ENCODE results near the gene C9orf85. TPM values are rescaled to one million over a fixed set of nuclear protein-coding genes. Genes with fewer than 3 reads are reported as not detected.

The C9orf85 gene
- total and polyA plus RNA-seq, 3 donors from 2014 or later = 8.0 to 14.4 (median 11.8) TPM

DNA sequence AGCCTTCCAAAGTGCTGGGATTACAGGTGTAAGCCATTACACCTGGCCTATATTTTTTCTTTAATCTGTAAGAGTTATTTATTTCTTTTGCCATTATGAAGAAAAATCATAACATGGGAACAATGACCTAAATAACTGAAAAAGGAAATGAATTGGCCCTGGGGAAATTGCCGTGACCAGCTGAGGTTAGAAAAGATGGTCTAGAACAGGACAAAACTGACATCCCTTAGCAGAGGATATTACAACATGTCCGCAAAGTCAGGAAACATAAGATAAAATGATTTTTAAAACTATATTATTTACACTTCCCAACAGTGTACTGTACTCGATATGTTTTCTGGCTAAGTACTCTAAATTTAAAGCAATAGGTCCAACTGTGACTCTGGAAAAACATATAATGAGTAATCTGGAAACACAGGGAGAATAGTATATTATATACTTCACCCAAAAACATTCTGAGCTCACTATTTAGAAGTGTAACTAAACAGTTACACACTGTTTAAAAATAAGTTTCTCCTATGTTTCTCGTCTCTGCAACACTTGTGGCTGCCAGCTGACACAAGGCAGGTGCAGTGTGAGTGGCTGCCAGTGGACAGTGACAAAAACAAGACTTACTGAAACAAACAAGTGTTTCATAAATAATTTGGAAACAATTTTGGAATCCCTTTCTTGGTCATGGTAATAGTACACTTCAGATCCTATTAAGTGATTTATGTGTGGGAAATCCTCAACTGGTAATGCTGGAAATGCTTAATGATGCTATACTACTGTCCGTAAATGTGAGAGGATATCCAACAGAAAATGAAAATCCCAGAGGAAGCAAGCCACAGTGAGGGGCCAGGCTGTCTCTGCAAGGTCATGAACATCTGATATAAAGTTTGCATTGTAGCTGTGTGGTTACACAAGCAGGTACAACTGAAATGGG lies 69.1 kb downstream of the C9orf85 start:
- WGBS, 2 donors = 52 to 66% methylated on average over 5 of the region's 5 CpGs
- Histone ChIP-seq H3K4me1 (no peaks in the 10 kb centered on the region), H3K27me3 (no peaks in the 10 kb centered on the region), H3K9me3 (no peaks in the 10 kb centered on the region), H3K36me3 (ENCODE audit: low read depth, missing control alignments) (no peaks in the 10 kb centered on the region), H3K27ac (no peak overlapping the region), H3K4me3 (no peak overlapping the region)
- TF ChIP-seq POLR2A (IDR thresholded peaks at IDR 0.05) = no peak
- TF ChIP-seq, protein P1, sequence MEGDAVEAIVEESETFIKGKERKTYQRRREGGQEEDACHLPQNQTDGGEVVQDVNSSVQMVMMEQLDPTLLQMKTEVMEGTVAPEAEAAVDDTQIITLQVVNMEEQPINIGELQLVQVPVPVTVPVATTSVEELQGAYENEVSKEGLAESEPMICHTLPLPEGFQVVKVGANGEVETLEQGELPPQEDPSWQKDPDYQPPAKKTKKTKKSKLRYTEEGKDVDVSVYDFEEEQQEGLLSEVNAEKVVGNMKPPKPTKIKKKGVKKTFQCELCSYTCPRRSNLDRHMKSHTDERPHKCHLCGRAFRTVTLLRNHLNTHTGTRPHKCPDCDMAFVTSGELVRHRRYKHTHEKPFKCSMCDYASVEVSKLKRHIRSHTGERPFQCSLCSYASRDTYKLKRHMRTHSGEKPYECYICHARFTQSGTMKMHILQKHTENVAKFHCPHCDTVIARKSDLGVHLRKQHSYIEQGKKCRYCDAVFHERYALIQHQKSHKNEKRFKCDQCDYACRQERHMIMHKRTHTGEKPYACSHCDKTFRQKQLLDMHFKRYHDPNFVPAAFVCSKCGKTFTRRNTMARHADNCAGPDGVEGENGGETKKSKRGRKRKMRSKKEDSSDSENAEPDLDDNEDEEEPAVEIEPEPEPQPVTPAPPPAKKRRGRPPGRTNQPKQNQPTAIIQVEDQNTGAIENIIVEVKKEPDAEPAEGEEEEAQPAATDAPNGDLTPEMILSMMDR (IDR thresholded peaks at IDR 0.05) = no peak
- no peak for DNase-seq
- intact Hi-C loops (cut with DNase I; ENCODE audit: low total_unique reads) = no loop called here

GRCh38 chr9:71981944-71982343 lies 70.5 kb downstream of the C9orf85 start:
- Histone ChIP-seq H3K4me3 (no peak overlapping the region), H3K4me1 (no peaks in the 10 kb centered on the region), H3K27ac (no peak overlapping the region), H3K27me3 (no peaks in the 10 kb centered on the region), H3K36me3 (ENCODE audit: low read depth, missing control alignments) (no peaks in the 10 kb centered on the region), H3K9me3 (no peaks in the 10 kb centered on the region)
- 90 to 93% methylated on average over 2 of the region's 2 CpGs for WGBS, 2 donors
- TF ChIP-seq, protein P1 (IDR thresholded peaks at IDR 0.05) = no peak
- TF ChIP-seq POLR2A (IDR thresholded peaks at IDR 0.05) = no peak
- DNase-seq = no peak
- intact Hi-C loops (cut with DNase I; ENCODE audit: low total_unique reads) = no loop called here

- no peak for TF ChIP-seq POLR2A (IDR thresholded peaks at IDR 0.05)
- TF ChIP-seq, protein P1 (IDR thresholded peaks at IDR 0.05) = no peak
- intact Hi-C loops (cut with DNase I; ENCODE audit: low total_unique reads) = no loop called here
- Histone ChIP-seq H3K9me3 (no peaks in the 10 kb centered on the region), H3K4me1 (no peaks in the 10 kb centered on the region), H3K27me3 (no peaks in the 10 kb centered on the region), H3K4me3 (no peak overlapping the region), H3K27ac (no peak overlapping the region), H3K36me3 (ENCODE audit: low read depth, missing control alignments) (no peaks in the 10 kb centered on the region)
- no peak for DNase-seq
- WGBS, 2 donors = 83 to 95% methylated on average over 2 of the region's 2 CpGs
Measured at GRCh38 chr9:71984403-71984802, 73.0 kb downstream of the C9orf85 start.

DNA sequence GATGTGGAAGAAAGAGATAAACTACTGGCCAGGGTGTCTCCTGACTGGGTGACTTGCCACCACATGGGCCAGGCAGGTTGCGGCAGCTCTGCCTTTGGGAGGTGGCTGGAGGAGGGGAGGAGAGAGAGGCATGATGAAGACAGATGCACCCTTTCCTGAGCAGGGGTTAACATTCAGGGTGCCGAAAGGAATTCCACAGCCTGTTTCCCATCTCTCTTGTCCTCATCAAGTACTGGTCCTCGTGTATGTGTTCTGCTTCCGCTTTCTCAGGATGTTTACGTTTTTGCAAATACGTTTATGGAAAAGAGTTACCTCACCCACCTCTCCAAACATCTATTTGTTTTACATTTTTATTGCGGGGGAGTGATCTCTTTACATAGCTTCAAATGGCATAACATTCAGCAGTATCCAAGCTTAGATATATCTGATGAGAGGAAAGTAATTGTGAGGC lies 73.4 kb downstream of the C9orf85 start:
- Histone ChIP-seq H3K36me3 (ENCODE audit: low read depth, missing control alignments) (no peaks in the 10 kb centered on the region), H3K27me3 (no peaks in the 10 kb centered on the region), H3K4me1 (no peaks in the 10 kb centered on the region), H3K27ac (no peak overlapping the region), H3K9me3 (no peaks in the 10 kb centered on the region), H3K4me3 (no peak overlapping the region)
- intact Hi-C loops (cut with DNase I; ENCODE audit: low total_unique reads) = no loop called here
- DNase-seq = no peak
- TF ChIP-seq, protein P1 (IDR thresholded peaks at IDR 0.05) = no peak
- TF ChIP-seq POLR2A (IDR thresholded peaks at IDR 0.05) = no peak
- WGBS, 2 donors = 90 to 91% methylated on average over 7 of the region's 7 CpGs

Data from testis (tissue), 3 donors.